HG02623 (cell line): ENCODE results near the gene WSB2.
"Not testable (repeated sequence)": the region's sequence is repeated elsewhere in the genome, so short reads cannot be mapped to it uniquely, and the experiment has no call there.

Experiments
- ATAC-seq: cut with Tn5 transposase; IDR thresholded peaks from one replicate; pipeline ENCODE4 v1.9.1; 2021; ENCODE audit warnings: moderate library complexity; ENCODE audit not compliant: unreplicated experiment

The WSB2 gene

GRCh38 chr12:118061011-118061872 is at the start of gene WSB2:
TSS of gene WSB2 (minus strand) at chr12:118061179. CDS start at chr12:118061048, 131 bp downstream.
- ATAC-seq = no peak

GRCh38 chr12:118109088-118109487 is 48.1 kb upstream of the WSB2 start:
- ATAC-seq = no peak

- ATAC-seq = no peak
These were observed 46.7 kb upstream of the WSB2 start for GRCh38 chr12:118107694-118108093.

GRCh38 chr12:118107011-118107410 is 46.0 kb upstream of the WSB2 start:
- ATAC-seq = no peak

GRCh38 chr12:118103601-118104382 is 42.8 kb upstream of the WSB2 start, which contains the start of gene VSIG10:
TSS of gene VSIG10 (minus strand) at chr12:118104011. CDS start at chr12:118103671, 340 bp downstream.
- ATAC-seq = no peak

GRCh38 chr12:118103201-118103600 is 42.2 kb upstream of the WSB2 start:
- no peak for ATAC-seq

GRCh38 chr12:118102609-118103008 is 41.6 kb upstream of the WSB2 start:
- ATAC-seq = no peak

- ATAC-seq = no peak
These were observed 41.1 kb upstream of the WSB2 start for GRCh38 chr12:118102070-118102469.

GRCh38 chr12:118101051-118101450 is 40.1 kb upstream of the WSB2 start:
- no peak for ATAC-seq

- ATAC-seq = no peak
These were observed 38.1 kb upstream of the WSB2 start for GRCh38 chr12:118098911-118099671.

GRCh38 chr12:118098401-118098800 is 37.4 kb upstream of the WSB2 start:
- ATAC-seq = no peak

GRCh38 chr12:118094039-118094438 is 33.1 kb upstream of the WSB2 start:
- ATAC-seq = no peak

- ATAC-seq = no peak
These were observed 28.8 kb upstream of the WSB2 start for GRCh38 chr12:118089782-118090181.

GRCh38 chr12:118082161-118082560 is 21.2 kb upstream of the WSB2 start:
- ATAC-seq = no peak

- ATAC-seq = not testable (repeated sequence)
These were observed 20.5 kb upstream of the WSB2 start for GRCh38 chr12:118081521-118081920.

GRCh38 chr12:118073768-118074167 is 12.8 kb upstream of the WSB2 start:
- ATAC-seq = no peak

- no peak for ATAC-seq
These were observed 9.7 kb upstream of the WSB2 start for GRCh38 chr12:118070650-118071049.

- no peak for ATAC-seq
These were observed 7.5 kb upstream of the WSB2 start for GRCh38 chr12:118068445-118068844.

GRCh38 chr12:118065380-118065779 is 4.4 kb upstream of the WSB2 start:
- no peak for ATAC-seq

- ATAC-seq = no peak
These were observed 3.6 kb upstream of the WSB2 start for GRCh38 chr12:118064608-118065007.
